Nephron progenitor cell (in vitro differentiated cells): ENCODE results near the gene PJA2.
"Not testable (repeated sequence)": the region's sequence is repeated elsewhere in the genome, so short reads cannot be mapped to it uniquely, and the experiment has no call there.

Experiments used
- DNase-seq: peaks from one replicate; pipeline ENCODE4 v3.0.0; 2021
- H3K27ac Mint-ChIP-seq: 2 replicates; pipeline ENCODE4 v1.8.0; 2021; ENCODE audit warnings: mild to moderate bottlenecking, moderate library complexity, mixed read lengths
- H3K27me3 Mint-ChIP-seq: 2 replicates; pipeline ENCODE4 v1.8.0; 2021; ENCODE audit warnings: mild to moderate bottlenecking, low read depth, mixed read lengths; ENCODE audit not compliant: poor library complexity
- H3K36me3 Mint-ChIP-seq: 2 replicates; pipeline ENCODE4 v1.8.0; 2021; ENCODE audit warnings: low read depth, mixed read lengths
- H3K4me1 Mint-ChIP-seq: 2 replicates; pipeline ENCODE4 v1.8.0; 2021; ENCODE audit warnings: mixed read lengths
- H3K4me3 Mint-ChIP-seq: 2 replicates; pipeline ENCODE4 v1.8.0; 2021; ENCODE audit warnings: mild to moderate bottlenecking, moderate library complexity, mixed read lengths
- H3K9me3 Mint-ChIP-seq: 2 replicates; pipeline ENCODE4 v1.8.0; 2021; ENCODE audit warnings: mild to moderate bottlenecking, moderate library complexity, mixed read lengths
- CTCF ChIP-seq: fragments of 200-600 bp; sonication (generic); IDR thresholded peaks from 2 replicates; pipeline ENCODE4 v1.5.0; 2021; ENCODE audit warnings: antibody characterized with exemption

Gene PJA2

GRCh38 chr5:109451146-109451545 lies 41.4 kb upstream of the PJA2 start:
- Mint-ChIP-seq H3K9me3 (peaks cover 19% of the 10 kb centered on the region), H3K36me3 (no peaks in the 10 kb centered on the region), H3K27me3 (no peaks in the 10 kb centered on the region), H3K27ac (no peak overlapping the region), H3K4me3 (no peak overlapping the region), H3K4me1 (peaks cover 24% of the 10 kb centered on the region)
- no peak for DNase-seq
- TF ChIP-seq CTCF, result no peak

GRCh38 chr5:109450129-109450877 lies 40.5 kb upstream of the PJA2 start:
- Mint-ChIP-seq H3K4me3 (no peak overlapping the region), H3K36me3 (no peaks in the 10 kb centered on the region), H3K27me3 (peaks cover 3% of the 10 kb centered on the region), H3K27ac (peak overlapping the region; percentile 9), H3K4me1 (peaks cover 17% of the 10 kb centered on the region), H3K9me3 (peaks cover 22% of the 10 kb centered on the region)
- DNase-seq, result no peak
- no peak for TF ChIP-seq CTCF

- no peak overlapping the region for H3K4me3 Mint-ChIP-seq
- H3K36me3 Mint-ChIP-seq, result no peaks in the 10 kb centered on the region
- H3K9me3 Mint-ChIP-seq, result peaks cover 30% of the 10 kb centered on the region
- H3K4me1 Mint-ChIP-seq, result peaks cover 12% of the 10 kb centered on the region
- no peak for DNase-seq
- peaks cover 3% of the 10 kb centered on the region for H3K27me3 Mint-ChIP-seq
- H3K27ac Mint-ChIP-seq, result no peak overlapping the region
- TF ChIP-seq CTCF, result no peak
Measured at GRCh38 chr5:109448838-109449237, 39.1 kb upstream of the PJA2 start.

- peaks cover 7% of the 10 kb centered on the region for H3K9me3 Mint-ChIP-seq
- TF ChIP-seq CTCF, result no peak
- no peak overlapping the region for H3K4me3 Mint-ChIP-seq
- H3K4me1 Mint-ChIP-seq, result no peaks in the 10 kb centered on the region
- DNase-seq, result no peak
- H3K36me3 Mint-ChIP-seq, result no peaks in the 10 kb centered on the region
- peaks cover 3% of the 10 kb centered on the region for H3K27me3 Mint-ChIP-seq
- H3K27ac Mint-ChIP-seq, result no peak overlapping the region
Measured at GRCh38 chr5:109439590-109439989, 29.8 kb upstream of the PJA2 start.

GRCh38 chr5:109426075-109426474 lies 16.3 kb upstream of the PJA2 start:
- no peak for DNase-seq
- H3K36me3 Mint-ChIP-seq, result peaks cover 4% of the 10 kb centered on the region
- no peak overlapping the region for H3K27ac Mint-ChIP-seq
- H3K4me1 Mint-ChIP-seq, result peaks cover 11% of the 10 kb centered on the region
- TF ChIP-seq CTCF, result no peak
- H3K4me3 Mint-ChIP-seq, result no peak overlapping the region
- H3K27me3 Mint-ChIP-seq, result peaks cover 2% of the 10 kb centered on the region
- H3K9me3 Mint-ChIP-seq, result peaks cover 11% of the 10 kb centered on the region

GRCh38 chr5:109425521-109425920 lies 15.7 kb upstream of the PJA2 start:
- not testable (repeated sequence) for DNase-seq, H3K27ac Mint-ChIP-seq, H3K27me3 Mint-ChIP-seq, H3K4me3 Mint-ChIP-seq, H3K36me3 Mint-ChIP-seq
- H3K4me1 Mint-ChIP-seq, result peaks cover 11% of the 10 kb centered on the region
- peaks cover 11% of the 10 kb centered on the region for H3K9me3 Mint-ChIP-seq
